Gastrocnemius medialis (tissue), 4 donors: Measurements from ENCODE around the gene AADACL2. TPM values are rescaled to one million over a fixed set of nuclear protein-coding genes. Genes with fewer than 3 reads are reported as not detected.

ENCODE experiments used
- ATAC-seq, 2 donors: fragments of 150-250 bp; one replicate each; pipeline ENCODE4 v1.9.1; 2016
- DNase-seq, 2 donors: peaks; one replicate each; pipeline ENCODE4 v3.0.0-alpha.2; 2019
- H3K27ac ChIP-seq, 4 donors: fragments of 200-600 bp; sonication (generic); 1 replicate in 1 of 4; 2 replicates in 3 of 4; pipeline ENCODE4 v1.5.1; 2016 to 2018; ENCODE audit warnings: mild to moderate bottlenecking in 2 of 4, moderate library complexity in 1 of 4
- H3K27me3 ChIP-seq, 3 donors: fragments of 200-600 bp; sonication (generic) in 2 of 3; 1 replicate in 1 of 3; 2 replicates in 2 of 3; pipeline versions ENCODE4 v1.5.1 to v1.6.0; 2016 to 2019; ENCODE audit warnings: mild to moderate bottlenecking in 1 of 3, moderate library complexity in 1 of 3
- H3K36me3 ChIP-seq, 2 donors: fragments of 200-600 bp; sonication (generic) in 1 of 2; one replicate each; pipeline ENCODE4 v1.5.1; 2017 to 2018
- H3K4me1 ChIP-seq, 2 donors: fragments of 200-600 bp; sonication (generic) in 1 of 2; one replicate each; pipeline ENCODE4 v1.5.1; 2016 to 2017; ENCODE audit warnings: mild to moderate bottlenecking in 2 of 2
- H3K4me3 ChIP-seq, 4 donors: fragments of 200-600 bp; sonication (generic) in 3 of 4; 1 replicate in 1 of 4; 2 replicates in 3 of 4; pipeline ENCODE4 v1.5.1; 2016 to 2019; ENCODE audit warnings: mild to moderate bottlenecking in 2 of 4
- H3K9me3 ChIP-seq, 3 donors: fragments of 200-600 bp; sonication (generic) in 2 of 3; 1 replicate in 1 of 3; 2 replicates in 2 of 3; pipeline ENCODE4 v1.5.1; 2016 to 2019
- POLR2A ChIP-seq, 2 donors: fragments of 450-650 bp; IDR thresholded peaks; one replicate each; pipeline ENCODE4 v1.6.1; 2017; ENCODE audit warnings: antibody characterized with exemption in 2 of 2, mild to moderate bottlenecking in 2 of 2, moderate library complexity in 2 of 2
- in situ Hi-C, 4 donors: fragments of 200-750 bp; cut with MboI; loops; one replicate each; pipeline versions ENCODE4 v1.15.0 to v1.8.0; 2017; ENCODE audit warnings: low sequenced_read_pairs in 4 of 4
- intact Hi-C: fragments of 100-400 bp; cut with DNase I; formaldehyde crosslinking; loops from one replicate; pipeline ENCODE4 v1.15.1; 2023; ENCODE audit warnings: low total_unique reads
- total RNA-seq, 4 donors: library from RNA; depleted of rRNA; stranded (reverse); fragments of >200 nt; gene quantifications; one replicate each; pipeline versions ENCODE4 v1.1.0 to v1.2.3, GENCODE V29; 2016
- TF ChIP-seq, protein P1 (sequence below), 5 experiments: fragments of 450-650 bp in 3 of 5; fragments of 200-600 bp in 2 of 5; sonication (generic) in 2 of 5; IDR thresholded peaks in 4 of 5; conservative IDR thresholded peaks in 1 of 5; 1 replicate in 4 of 5; 2 replicates in 1 of 5; pipeline ENCODE4 v1.5.1; 2016 to 2019; ENCODE audit warnings: antibody characterized with exemption in 5 of 5, mild to moderate bottlenecking in 3 of 5, moderate library complexity in 3 of 5

Gene AADACL2
- total RNA-seq, 4 donors from 2014 or later = not detected

DNA sequence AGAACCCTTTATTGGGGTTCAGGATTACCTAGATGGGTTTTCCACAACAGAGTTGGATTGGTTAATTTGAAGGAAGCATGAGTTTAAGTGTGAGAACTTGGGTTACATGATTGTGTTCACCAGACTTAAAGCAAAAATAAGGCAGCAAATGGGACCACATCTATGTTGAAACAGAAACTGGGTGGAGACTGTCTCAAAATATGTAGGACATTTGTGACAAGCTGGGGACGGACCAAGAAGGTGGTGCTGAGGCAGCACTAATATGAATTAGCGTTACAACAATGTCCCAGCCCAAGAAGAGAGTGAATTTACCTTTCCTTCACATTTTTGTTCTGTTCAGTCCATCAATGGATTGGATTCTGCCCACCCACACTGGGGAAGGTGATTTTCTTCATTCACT is 866 bp upstream of the AADACL2 start:
- TF ChIP-seq POLR2A (IDR thresholded peaks at IDR 0.05) = no peak
- TF ChIP-seq, protein P1, sequence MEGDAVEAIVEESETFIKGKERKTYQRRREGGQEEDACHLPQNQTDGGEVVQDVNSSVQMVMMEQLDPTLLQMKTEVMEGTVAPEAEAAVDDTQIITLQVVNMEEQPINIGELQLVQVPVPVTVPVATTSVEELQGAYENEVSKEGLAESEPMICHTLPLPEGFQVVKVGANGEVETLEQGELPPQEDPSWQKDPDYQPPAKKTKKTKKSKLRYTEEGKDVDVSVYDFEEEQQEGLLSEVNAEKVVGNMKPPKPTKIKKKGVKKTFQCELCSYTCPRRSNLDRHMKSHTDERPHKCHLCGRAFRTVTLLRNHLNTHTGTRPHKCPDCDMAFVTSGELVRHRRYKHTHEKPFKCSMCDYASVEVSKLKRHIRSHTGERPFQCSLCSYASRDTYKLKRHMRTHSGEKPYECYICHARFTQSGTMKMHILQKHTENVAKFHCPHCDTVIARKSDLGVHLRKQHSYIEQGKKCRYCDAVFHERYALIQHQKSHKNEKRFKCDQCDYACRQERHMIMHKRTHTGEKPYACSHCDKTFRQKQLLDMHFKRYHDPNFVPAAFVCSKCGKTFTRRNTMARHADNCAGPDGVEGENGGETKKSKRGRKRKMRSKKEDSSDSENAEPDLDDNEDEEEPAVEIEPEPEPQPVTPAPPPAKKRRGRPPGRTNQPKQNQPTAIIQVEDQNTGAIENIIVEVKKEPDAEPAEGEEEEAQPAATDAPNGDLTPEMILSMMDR (IDR thresholded peaks at IDR 0.05 in 4 of 5, conservative IDR thresholded peaks at IDR 0.05 in 1 of 5) = no peak
- DNase-seq (no peak), ATAC-seq (no peak)
- no peaks in the 10 kb centered on the region for H3K9me3 ChIP-seq
- no peak overlapping the region for H3K4me3 ChIP-seq
- no peak overlapping the region for H3K27ac ChIP-seq
- in situ Hi-C loops (no loop called here), intact Hi-C loops (no loop called here)
- H3K36me3 ChIP-seq = no peaks in the 10 kb centered on the region
- no peaks in the 10 kb centered on the region for H3K4me1 ChIP-seq
- H3K27me3 ChIP-seq = no peaks in the 10 kb centered on the region

DNA sequence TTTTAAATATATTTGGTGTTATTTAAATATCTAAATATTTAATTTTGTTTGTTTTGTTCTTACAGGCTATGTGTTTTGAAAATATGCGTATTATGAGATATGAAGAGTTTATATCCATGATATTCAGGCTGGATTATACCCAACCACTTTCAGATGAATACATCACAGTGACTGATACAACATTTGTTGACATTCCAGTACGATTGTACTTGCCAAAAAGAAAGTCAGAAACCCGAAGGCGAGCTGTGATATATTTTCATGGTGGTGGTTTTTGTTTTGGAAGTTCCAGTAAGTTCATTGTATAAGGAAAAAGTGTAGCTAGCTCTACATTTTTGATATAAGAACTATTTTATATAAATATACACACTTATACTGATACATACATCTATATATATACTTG is 6.9 kb downstream of the AADACL2 start:
- TF ChIP-seq, protein P1 (IDR thresholded peaks at IDR 0.05 in 4 of 5, conservative IDR thresholded peaks at IDR 0.05 in 1 of 5) = no peak
- no peak for TF ChIP-seq POLR2A (IDR thresholded peaks at IDR 0.05)
- intact Hi-C loops (no loop called here), in situ Hi-C loops (no loop called here)
- Histone ChIP-seq H3K27ac (no peak overlapping the region), H3K36me3 (no peaks in the 10 kb centered on the region), H3K4me3 (no peak overlapping the region), H3K9me3 (no peaks in the 10 kb centered on the region), H3K27me3 (no peaks in the 10 kb centered on the region), H3K4me1 (no peaks in the 10 kb centered on the region)
- DNase-seq (no peak), ATAC-seq (no peak)

DNA sequence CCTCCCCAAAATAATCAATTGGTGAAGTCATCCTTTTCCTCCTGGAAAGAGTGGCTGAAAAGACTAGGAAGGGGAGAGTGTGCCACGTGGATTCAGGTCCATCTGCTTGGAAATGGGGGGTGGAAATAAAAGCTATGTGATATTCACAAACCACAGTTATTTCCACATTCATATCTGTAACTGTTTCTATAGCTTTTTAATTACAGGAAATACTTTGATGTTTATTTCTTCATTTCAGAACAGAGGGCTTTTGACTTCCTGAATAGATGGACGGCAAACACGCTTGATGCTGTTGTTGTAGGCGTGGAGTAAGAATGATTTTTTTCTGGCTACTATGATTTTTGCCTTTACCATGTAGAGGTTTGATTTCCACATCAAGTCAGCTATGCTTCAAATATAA is 10.1 kb downstream of the AADACL2 start:
- Histone ChIP-seq H3K36me3 (no peaks in the 10 kb centered on the region), H3K27ac (no peak overlapping the region), H3K27me3 (no peaks in the 10 kb centered on the region), H3K9me3 (no peaks in the 10 kb centered on the region), H3K4me1 (no peaks in the 10 kb centered on the region), H3K4me3 (no peak overlapping the region)
- ATAC-seq (no peak), DNase-seq (no peak)
- intact Hi-C loops (no loop called here), in situ Hi-C loops (no loop called here)
- TF ChIP-seq, protein P1 (IDR thresholded peaks at IDR 0.05 in 4 of 5, conservative IDR thresholded peaks at IDR 0.05 in 1 of 5) = no peak
- TF ChIP-seq POLR2A (IDR thresholded peaks at IDR 0.05) = no peak

DNA sequence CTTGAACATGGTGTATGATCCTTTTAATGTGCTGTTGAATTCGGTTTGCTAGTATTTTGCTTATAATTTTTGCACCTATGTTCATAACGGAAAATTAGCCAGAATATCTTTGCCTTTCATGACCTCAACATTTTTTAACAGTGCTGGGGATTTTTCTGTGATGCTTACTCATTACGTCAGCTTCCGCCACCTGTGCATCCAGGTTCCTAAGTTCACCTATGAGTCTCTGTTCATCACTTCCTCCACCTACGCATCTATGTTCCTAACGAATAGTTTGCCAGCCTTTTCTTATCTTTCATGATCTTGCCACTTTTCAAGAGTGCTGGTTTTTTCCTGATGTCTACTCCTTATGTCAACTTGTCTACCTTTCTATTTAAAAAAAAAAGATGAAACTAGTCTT is 16.5 kb downstream of the AADACL2 start:
- in situ Hi-C loops (no loop called here), intact Hi-C loops (no loop called here)
- DNase-seq = no peak
- Histone ChIP-seq H3K4me3 (no peak overlapping the region), H3K27ac (no peak overlapping the region), H3K9me3 (peaks cover 0 to 2% (median 0%) of the 10 kb centered on the region in 3 donors), H3K4me1 (no peaks in the 10 kb centered on the region), H3K27me3 (no peaks in the 10 kb centered on the region), H3K36me3 (no peaks in the 10 kb centered on the region)
- no peak for TF ChIP-seq POLR2A (IDR thresholded peaks at IDR 0.05)
- TF ChIP-seq, protein P1 (IDR thresholded peaks at IDR 0.05 in 4 of 5, conservative IDR thresholded peaks at IDR 0.05 in 1 of 5) = no peak
- no peak for ATAC-seq

DNA sequence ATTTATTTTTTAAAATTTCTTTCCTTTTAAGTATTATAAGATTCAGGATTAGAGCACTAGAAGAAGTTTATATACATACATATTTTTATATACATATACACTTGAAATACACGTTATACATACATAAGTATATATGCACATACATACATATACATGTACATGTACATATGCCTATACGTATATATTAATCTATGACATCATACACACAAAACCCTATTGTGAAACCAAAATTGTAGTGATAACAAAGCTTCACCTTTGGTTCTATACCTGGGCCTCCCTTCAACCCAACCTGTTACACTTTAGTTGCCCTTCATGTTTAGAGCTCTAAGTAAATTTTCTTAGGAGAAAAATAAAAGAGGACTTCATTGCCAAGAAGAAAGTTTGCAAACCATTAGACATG is 17.0 kb downstream of the AADACL2 start:
- Histone ChIP-seq H3K9me3 (peaks cover 0 to 2% (median 0%) of the 10 kb centered on the region in 3 donors), H3K4me3 (no peak overlapping the region), H3K27me3 (no peaks in the 10 kb centered on the region), H3K36me3 (no peaks in the 10 kb centered on the region), H3K4me1 (no peaks in the 10 kb centered on the region), H3K27ac (no peak overlapping the region)
- ATAC-seq (no peak), DNase-seq (no peak)
- intact Hi-C loops = no loop called here
- in situ Hi-C loops = no loop called here
- no peak for TF ChIP-seq POLR2A (IDR thresholded peaks at IDR 0.05)
- TF ChIP-seq, protein P1 (IDR thresholded peaks at IDR 0.05 in 4 of 5, conservative IDR thresholded peaks at IDR 0.05 in 1 of 5) = no peak
